ENCODE data around the gene NEK5.
"Not testable (repeated sequence)": the region's sequence is repeated elsewhere in the genome, so short reads cannot be mapped to it uniquely, and the experiment has no call there.

NEK5 gene

DNA sequence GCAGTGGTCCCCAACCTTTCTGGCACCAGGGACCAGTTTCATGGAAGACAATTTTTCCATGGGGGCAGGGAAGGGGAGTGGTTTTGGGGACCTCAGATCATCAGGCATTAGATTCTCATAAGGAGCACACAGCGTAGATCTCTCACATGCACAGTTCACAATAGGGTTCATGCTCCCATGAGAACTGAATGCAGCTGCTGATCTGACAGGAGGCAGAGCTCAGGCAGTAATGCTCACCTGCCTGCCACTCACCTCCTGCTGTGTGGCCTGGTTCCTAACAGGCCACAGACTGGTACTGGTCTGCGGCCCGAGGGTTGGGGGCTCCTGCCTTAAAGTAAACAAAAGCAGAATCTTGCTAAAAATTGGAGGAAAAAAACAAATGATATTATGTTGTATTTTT is 67.8 kb downstream of the NEK5 start:
- DNase-seq = not testable (repeated sequence)

DNA sequence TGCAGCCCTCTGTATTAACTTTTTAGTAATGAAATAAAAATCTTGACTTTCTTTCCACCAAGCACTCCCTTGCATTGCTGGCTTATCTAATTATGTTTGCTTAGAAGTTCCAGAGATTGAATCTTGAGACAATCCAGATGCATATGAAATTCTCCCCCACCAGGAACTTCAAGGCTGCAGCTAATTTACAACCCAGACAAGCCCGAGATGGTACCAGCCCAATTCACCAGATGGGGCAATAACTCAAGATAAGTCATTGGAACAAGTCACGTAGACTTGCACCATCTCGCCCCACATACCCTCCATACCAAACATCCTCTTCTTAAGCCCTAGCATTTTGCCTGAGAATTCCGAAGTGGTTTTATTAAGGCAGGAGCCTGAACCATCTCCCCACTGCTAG is 75.4 kb downstream of the NEK5 start:
- DNase-seq = no peak

DNA sequence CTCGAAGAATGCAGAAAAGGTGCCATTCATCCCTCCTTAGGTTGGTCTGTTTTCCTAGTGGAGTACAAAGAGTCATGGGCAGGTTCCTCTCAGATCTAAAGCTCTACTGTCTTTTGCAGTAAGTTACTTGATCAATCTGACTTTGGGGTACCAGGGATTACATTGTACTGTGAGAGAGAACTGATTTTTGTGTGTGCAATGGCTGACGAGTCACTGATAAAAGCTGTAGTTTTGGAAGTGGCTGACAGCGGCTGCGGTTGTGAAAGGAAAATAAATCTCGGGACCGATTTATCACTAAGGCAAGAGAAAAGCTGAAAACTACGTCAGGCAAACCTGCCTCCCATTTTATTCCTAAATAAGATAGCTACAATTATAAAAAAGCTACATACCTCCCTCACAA is 77.5 kb downstream of the NEK5 start:
- DNase-seq = no peak

DNA sequence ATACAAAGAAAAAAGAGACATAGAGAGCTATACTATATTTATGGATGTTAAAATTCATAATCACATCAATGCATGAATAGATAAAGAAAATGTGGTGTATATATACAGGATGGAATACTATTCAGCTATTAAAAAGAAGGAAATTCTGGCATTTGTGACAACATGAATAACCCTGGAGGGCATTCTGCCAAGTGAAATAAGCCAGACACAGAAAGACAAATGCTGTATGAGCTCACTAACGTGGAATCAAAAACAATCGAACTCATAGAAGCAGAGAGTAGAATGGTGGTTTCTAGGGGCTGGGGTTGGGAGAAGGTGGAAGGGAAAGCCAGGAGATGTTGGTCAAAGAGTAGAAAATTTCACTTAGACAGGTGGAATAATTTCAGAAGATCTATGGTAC is 80.4 kb downstream of the NEK5 start:
- DNase-seq = no peak

DNA sequence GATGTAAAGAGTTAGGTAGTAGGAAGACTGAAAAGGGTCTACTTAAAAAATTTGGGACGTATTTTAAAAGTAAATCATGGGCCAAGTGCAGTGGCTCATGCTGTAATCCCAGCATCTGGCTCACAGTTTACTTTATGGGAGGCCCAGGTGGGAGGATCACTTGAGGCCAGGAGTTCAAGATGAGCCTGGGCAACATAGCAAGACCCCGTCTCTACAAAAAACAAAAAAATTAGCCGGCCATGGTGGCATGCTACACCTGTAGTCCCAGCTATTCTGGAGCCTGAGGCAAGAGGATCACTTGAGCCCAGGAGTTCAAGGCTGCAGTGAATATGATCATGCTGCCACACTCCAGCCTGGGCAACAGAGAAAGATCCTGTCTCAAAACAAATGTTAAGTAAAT is 81.4 kb downstream of the NEK5 start:
- DNase-seq = no peak

DNA sequence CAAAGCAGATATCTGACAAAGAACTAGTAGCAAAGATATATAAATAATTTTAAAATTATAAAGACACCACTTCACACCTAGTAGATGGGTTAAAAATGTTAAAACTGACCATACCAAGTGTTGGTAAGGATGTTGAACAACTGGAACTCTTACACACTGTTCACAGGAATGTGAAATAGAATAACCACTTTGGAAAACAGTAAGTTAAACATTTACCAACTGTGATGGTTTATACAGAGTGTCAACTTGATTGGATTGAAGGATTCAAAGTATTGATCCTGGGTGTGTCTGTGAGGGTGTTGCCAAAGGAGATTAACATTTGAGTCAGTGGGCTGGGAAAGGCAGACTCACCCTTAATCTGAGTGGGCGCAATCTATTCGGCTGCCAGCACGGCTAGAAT is 85.2 kb downstream of the NEK5 start:
- DNase-seq = no peak

DNA sequence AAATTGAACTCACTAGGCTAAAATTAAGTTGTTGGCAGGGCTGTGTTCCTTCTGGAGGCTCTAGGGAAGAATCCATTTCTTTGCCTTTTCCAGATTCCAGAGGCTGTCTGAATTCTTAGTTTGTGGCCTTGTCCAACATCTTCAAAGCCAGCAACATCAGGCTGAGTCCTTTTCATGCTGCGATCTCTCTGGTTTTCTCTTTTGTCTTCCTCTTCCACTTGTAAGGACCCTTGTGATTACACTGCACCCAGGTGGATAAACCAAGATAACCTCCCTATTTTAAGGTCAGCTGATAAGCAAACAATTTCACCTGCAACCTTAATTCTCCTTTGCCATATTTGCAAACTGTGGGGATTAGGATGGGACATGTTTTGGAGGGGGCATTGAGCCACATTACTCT is 92.8 kb downstream of the NEK5 start:
- no peak for DNase-seq

DNA sequence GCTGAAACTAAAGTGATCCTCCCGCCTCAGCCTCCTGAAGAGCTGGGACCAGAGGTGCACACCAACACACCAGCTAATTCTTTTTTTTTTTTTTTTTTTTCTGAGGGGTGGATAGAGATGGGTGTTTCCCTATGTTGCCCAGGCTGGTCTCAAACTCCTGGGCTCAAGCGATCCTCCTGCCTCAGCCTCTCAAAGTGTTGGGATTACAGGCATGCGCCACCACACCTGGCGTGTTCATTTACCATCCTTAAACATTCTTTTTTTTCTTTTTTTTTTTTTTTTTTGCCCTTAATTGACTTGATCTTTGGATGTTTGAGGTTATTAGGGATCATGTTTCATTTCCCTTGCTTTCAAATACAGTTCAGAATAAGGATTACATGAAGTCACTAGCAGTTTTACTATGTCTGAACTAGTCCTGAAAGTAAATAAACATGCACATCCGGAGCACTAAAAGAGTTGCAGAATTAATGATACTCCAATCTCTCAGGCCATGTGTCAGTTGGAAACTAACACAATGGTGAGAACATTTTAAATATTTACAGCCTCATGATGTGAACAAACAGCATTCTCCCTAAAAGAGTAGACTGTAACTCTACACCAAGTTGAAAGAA is 94.2 kb downstream of the NEK5 start:
- DNase-seq = peak in 1 of 2 experiments; percentile 57

DNA sequence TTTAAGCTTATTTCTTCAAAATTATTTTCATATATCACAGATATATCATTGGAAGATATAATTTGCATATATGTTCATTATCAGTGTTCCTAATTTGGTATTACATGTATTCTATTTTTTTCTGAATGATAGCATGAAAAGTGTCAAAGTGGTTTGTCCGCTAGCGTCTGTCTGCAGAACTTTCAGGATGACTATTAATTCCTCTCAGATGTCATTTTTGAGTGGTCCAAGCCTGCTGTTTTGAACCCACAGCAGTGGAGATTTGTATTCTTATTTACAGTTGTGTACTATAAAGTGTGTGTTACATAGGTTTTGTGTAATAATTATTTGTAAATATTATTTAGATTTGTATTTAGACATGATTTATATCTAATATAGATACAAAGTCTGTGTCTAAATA is 95.8 kb downstream of the NEK5 start:
- DNase-seq = no peak

DNA sequence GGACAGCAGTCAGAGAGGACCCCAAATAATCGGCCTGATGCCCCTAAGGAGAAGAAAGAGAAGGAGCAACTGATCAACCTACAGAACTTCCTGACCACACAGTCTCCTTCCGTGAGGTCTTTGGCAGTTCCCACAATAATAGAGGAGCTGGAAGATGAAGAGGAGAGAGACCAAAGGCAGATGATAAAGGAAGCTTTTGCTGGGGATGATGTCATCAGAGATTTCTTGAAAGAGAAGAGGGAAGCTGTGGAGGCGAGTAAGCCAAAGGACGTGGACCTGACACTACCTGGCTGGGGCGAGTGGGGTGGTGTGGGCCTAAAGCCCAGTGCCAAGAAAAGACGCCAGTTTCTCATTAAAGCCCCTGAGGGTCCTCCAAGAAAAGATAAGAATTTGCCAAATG is 98.5 kb downstream of the NEK5 start:
- DNase-seq = not testable (repeated sequence)

DNA sequence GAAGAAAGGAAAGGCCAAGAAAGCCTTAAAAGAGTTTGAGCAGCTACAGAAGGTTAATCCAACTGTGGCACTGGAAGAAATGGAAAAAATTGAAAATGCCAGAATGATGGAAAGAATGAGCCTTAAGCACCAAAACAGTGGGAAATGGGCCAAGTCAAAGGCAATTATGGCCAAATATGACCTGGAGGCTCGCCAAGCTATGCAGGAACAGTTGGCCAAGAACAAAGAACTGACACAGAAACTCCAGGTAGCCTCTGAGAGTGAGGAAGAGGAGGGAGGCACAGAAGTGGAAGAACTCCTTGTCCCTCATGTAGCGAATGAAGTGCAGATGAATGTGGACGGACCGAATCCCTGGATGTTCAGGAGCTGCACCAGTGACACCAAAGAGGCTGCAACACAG is 99.3 kb downstream of the NEK5 start:
- no peak for DNase-seq

DNA sequence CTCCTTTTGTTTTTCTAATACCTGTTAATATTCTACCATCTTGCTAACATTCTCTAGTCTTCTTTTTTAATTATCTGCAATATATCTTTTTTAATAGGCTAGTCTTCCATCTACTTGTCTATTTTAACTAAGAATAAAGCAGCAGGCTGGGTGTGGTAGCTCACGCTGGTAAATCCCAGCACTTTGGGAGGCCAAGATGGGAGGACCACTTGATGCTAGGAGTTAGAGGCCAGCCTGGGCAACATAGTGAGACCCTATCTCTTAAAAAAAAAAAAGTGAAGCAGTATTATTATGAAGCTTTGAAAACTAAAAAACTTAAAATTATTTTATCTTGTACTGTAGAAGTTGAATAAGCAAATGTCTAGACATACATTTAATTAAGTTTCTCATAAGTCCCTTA is 101.0 kb downstream of the NEK5 start:
- no peak for DNase-seq

DNA sequence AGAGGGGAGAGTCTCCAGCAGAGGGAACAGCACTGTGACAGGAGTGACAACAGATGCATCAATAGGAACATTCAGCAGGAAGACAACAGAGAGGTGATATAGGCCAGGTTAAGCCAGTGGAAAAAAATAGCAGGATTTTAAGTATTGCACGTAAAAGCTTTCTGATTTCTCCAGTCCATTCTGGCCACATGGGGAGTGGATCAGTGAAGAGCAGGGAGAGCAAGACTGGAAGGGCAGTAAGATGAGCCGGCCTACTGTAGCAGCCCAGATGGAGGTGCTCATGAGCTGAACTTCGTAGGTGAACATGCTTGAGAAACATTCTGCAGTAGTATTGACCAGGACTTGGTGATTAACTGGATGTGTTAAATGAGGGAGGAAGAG is 102.6 kb downstream of the NEK5 start:
- DNase-seq = no peak

DNA sequence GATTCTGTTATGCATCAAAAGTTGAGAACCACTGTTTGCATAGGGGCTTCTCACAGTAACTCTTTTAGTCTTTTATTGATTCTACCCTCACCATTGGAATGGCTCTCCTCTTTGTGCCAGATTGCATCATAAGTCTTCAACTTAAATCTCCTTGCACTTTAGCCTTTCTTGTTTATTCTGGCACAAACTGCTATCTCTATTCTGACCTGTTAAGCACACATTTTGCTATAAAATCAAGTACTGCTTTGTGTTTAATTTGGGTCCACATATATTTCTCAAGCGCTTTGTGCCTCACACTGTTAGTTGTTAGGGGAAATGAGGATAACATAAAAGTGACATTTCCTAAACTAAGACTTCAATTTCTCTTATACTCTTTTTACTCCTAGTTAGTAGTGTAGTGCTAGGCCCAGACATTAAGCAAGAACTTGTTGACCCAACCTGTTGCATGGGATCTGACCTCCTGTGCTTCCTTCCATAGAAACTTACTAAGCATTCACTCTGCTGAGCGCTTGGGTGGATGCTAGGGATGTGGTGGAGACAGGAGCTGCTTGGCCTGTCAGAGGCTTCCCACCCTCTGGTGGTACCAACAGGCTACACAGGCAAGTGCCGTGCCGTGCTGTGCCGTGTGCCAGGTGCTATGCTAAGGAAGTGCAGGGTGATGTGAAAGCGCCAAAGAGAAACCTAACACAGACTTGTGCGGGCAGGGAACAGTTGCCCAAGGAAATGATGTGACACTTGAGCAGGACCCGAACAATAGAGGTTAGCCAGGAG is 103.2 kb downstream of the NEK5 start:
- DNase-seq = no peak

DNA sequence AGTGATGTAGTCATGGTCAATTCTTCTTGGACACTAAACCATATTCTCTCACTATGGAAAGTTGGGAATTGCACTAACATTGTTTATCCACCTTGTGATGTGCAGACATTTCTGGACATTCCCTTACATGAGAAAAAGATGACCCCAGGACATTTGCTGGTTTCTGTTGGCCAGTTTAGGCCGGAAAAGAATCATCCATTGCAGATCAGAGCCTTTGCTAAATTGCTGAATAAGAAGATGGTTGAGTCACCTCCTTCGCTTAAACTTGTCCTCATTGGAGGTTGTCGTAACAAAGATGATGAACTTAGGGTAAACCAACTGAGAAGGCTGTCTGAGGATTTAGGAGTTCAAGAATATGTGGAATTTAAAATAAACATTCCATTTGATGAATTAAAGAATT is 104.4 kb downstream of the NEK5 start, which contains the start of gene UTP14C:
Gene UTP14C, plus strand, starts transcription at position 211 of the 400 bp plus-strand sequence. CDS start 4,114 bp downstream, outside the sequence.
- DNase-seq = no peak

DNA sequence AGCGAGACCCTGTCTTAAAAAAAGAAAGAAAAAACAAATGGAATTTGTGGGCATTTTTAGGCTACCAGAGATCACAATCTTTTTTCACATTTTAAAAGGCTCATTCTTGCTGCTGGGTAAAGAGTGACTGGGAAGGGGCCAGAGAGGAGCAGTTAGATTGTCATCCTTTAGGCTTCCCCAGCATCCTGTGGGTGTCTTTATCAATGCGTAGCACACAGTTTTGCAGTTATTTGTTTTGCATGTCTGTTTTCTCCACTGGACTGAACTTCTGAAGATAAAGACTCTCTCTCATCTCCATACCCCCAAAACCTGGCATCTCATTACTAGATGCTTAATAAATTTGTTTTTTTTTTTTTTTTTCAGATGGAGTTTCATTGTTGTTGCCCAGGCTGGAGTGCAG is 106.5 kb downstream of the NEK5 start:
- DNase-seq = no peak

DNA sequence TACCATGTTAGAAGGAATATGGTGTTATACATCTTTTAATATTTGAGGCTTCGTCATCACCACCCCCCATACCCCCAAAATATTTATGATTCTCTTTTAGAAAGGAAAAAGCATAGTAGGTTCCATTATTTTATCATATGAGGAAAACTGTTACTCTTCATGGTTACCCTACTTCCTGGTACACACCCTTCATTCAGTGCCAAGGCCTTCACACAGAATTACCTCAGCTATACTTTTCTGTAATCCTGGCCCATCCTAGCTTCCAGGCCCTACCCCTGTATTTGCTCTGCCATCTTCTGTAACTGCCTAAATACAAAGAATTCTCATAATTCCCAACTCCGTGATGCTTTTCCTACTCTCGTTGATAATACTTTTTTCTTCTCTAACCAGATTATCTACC is 108.7 kb downstream of the NEK5 start:
- no peak for DNase-seq

DNA sequence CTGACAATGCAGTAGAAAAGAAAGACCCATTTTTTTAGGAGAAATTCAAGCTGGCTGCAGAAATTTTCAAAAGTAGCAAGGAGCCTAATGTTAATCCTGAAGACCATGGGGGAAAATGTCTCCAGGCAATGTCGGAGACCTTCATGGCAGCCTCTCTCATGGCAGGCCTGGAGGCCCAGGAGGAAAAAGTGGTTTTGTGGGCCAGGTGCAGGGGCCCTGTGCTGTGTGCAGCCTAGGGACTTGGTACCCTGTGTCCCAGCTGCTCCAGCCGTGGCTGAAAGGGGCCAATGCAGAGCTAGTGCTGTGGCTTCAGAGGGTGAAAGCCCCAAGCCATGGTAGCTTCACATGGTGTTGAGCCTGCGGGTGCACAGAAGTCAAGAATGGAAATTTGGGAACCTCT is 112.6 kb downstream of the NEK5 start:
- no peak for DNase-seq

DNA sequence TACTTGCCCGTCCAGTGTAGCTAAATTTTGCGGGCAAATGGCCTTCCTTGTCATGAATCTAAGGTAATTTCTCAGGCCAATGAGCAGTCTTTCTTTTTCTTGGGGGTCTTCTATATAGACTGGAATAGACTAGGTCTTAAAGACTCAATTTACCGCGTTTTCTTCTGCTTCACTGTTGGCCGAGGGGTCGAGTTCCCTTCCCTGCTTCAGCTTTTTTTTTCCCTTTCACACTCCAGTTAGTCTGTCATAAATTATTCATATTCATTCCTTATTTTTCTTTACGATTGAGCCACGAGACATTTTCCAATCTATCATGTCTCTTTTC is 116.4 kb downstream of the NEK5 start:
- DNase-seq = no peak

DNA sequence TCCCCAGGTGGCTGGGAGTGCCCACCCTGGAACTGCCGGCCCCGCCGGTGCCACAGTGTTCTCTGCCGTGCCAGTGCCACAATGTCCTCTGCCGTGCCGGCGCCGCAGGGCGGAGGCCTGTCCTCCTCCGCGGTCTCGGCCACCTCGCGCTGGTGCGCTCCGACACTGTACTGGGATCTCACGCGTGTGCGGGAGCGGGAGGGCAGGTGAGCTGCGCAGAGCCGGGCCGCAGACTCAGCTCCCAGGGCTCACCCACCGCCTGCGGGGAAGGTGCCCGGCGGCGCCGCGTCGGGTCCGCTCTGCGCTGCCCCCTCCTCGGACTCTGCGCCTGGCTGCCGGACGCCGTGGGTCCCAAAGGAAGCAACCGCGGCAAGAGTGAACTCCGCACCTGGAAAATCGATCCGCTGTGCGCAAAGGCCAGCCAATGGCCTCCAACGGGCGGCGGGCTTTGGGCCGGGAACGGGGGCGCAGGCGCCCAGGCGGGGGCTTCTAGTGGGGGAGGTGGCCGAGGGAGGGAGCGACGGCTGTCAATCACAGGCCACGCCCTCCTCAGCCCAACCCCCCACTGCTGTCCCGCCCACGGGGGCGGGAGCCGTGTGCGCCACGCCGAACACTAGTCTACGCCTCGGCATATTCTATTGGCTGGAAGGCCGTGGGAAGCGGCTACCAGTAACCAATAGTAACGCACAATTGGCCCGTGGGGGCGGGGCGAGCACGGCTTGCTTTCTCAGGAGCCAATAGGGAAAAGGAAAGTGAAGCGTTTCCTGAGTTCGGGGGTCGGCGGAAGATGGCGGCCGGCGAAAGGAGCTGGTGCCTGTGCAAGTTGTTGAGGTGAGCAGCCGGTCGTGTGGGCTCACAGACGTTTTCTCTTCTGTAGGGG is 117.0 kb downstream of the NEK5 start, which contains the start of gene ALG11:
Gene ALG11, plus strand, starts transcription at position 767 of the 880 bp plus-strand sequence. Its CDS starts 21 bp downstream, at position 788.
- peak; percentile 98 to 99 for DNase-seq

DNA sequence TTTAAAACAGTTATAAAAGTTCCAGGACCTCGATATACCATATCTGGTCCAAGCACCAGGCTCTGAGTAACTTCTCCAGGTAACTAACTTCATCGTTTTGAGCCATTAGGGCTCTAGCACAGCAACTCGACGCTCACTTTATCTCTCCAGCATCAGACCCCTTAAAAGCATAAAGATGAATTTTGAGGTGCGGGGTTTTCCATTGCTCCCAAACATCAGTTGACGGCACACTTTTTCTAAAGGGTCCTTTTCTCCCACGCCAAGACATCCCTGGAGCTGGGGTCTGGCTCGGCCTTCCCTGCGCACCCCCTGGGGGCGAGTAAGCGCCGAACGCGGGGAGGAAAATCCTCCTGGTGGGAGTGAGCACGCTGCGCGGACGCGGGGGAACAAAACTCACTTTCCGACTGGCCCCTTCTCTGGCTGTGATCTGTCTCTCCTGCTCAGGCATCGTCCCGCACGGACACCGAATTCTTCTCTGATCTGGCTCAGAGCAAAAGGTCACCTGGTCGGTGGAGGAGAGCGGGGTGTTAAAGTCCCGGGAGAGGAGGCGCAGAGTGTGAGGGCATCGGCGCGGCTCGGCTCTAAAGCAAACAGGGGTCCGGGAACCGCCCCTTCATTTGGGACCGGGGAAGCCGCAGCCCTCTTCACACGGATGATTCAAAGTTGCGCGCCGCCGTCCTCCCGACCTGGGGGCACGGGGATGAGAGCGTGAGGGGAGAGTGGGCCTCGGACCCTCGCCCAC is 117.8 kb downstream of the NEK5 start, which contains the start of gene ATP7B:
Gene ATP7B, minus strand, starts transcription at position 561 of the 742 bp plus-strand sequence. Its CDS starts 113 bp downstream, at position 448.
- DNase-seq = no peak

DNA sequence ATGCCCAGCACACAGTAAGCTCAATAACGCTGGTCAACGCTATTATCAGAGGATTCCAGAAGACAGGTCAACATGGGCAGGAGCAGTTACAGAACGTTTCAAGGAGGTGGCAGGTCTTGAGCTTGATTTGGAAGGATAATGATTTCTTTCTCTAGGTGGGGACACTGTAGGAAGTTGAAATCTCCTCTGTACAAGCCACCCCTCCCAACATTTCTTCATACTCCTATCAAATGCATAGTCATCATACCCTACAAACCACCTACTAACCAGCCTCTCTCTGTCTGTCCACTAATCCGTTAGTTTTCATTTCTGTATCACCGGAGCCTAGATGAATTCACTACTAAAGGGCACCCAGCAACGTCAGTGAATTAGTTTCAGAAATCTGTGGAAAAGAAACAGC is 118.9 kb downstream of the NEK5 start:
- DNase-seq = no peak
